HCT116 (cell line): ENCODE results near the gene POLA1.

Source experiments
- CTCF ChIP-seq, 3 experiments: fragments of 200-600 bp in 1 of 3; sonication (generic) in 1 of 3; IDR thresholded peaks in 2 of 3; conservative IDR thresholded peaks in 1 of 3; 2 replicates each; pipeline ENCODE4 v1.5.1; 2012 to 2017; ENCODE audit warnings: low read depth in 2 of 3, low read length in 2 of 3, antibody characterized with exemption in 1 of 3, borderline replicate concordance in 1 of 3, control low read depth in 1 of 3, mild to moderate bottlenecking in 1 of 3, mixed read lengths in 1 of 3, mixed run types in 1 of 3, moderate library complexity in 1 of 3; ENCODE audit not compliant: insufficient read depth in 1 of 3
- EZH2 ChIP-seq: fragments of 200-600 bp; sonication (generic); IDR thresholded peaks from 2 replicates; pipeline ENCODE4 v1.6.1; 2017; ENCODE audit warnings: antibody characterized with exemption, mixed run types
- POLR2A ChIP-seq: IDR thresholded peaks from 2 replicates; pipeline ENCODE4 v1.7.0; 2011; ENCODE audit warnings: borderline replicate concordance; ENCODE audit not compliant: insufficient read depth, insufficient read length; ENCODE audit errors: extremely low read depth
- RAD21 ChIP-seq: IDR thresholded peaks from 2 replicates; pipeline ENCODE4 v1.6.1; 2012; ENCODE audit warnings: low read depth, mild to moderate bottlenecking

- TF ChIP-seq CTCF (IDR thresholded peaks at IDR 0.05 in 2 of 3, conservative IDR thresholded peaks at IDR 0.05 in 1 of 3; ENCODE audit: borderline replicate concordance in 1 of 3, insufficient read depth in 1 of 3, low read depth in 2 of 3, low read length in 2 of 3) (no peak), POLR2A (no peak), EZH2 (no peak), RAD21 (no peak)
Measured at GRCh38 chrX:24928114-24928513, 234.4 kb downstream of the POLA1 start.
